ENCODE results near the gene ARFGEF3. TPM values are rescaled to one million over a fixed set of nuclear protein-coding genes. Genes with fewer than 3 reads are reported as not detected.

Gene ARFGEF3
- total RNA-seq, 4 donors from 2014 or later: 6.7 to 17.1 (median 13.2) TPM

- peaks cover 0 to 17% (median 10%) of the 10 kb centered on the region in 4 donors for H3K4me1 ChIP-seq
- in situ Hi-C loops (cut with MboI; ENCODE audit: low pct_ligation_motif_present in 1 of 4, low pct_unique_long_range_greater_than_20kb in 1 of 4, low sequenced_read_pairs in 3 of 4): no loop called here
- WGBS, 2 donors (ENCODE audit: low coverage in 1 of 2): 76 to 93% methylated on average over 3 to 6 of the region's 6 CpGs
- H3K27me3 ChIP-seq: no peaks in the 10 kb centered on the region
- no peak overlapping the region for H3K4me3 ChIP-seq
- no peaks in the 10 kb centered on the region for H3K36me3 ChIP-seq
- intact Hi-C loops (cut with DNase I; ENCODE audit: low total_unique reads): no loop called here
- TF ChIP-seq CTCF (IDR thresholded peaks at IDR 0.05) (no peak), POLR2AphosphoS5 (IDR thresholded peaks at IDR 0.05) (no peak), POLR2A (IDR thresholded peaks at IDR 0.05) (no peak), EP300 (IDR thresholded peaks at IDR 0.05; ENCODE audit: low read depth) (no peak)
- DNase-seq: no peak
- no peaks in the 10 kb centered on the region for H3K9me3 ChIP-seq
- no peak overlapping the region for H3K27ac ChIP-seq
Observed at GRCh38 chr6:138198430-138199091, 36.8 kb downstream of the ARFGEF3 start.

GRCh38 chr6:138201836-138202235 is 40.1 kb downstream of the ARFGEF3 start:
- Histone ChIP-seq H3K36me3 (no peaks in the 10 kb centered on the region), H3K27ac (no peak overlapping the region), H3K4me3 (no peak overlapping the region), H3K27me3 (no peaks in the 10 kb centered on the region), H3K9me3 (no peaks in the 10 kb centered on the region), H3K4me1 (no peaks in the 10 kb centered on the region)
- TF ChIP-seq POLR2A (IDR thresholded peaks at IDR 0.05): no peak
- TF ChIP-seq EP300 (IDR thresholded peaks at IDR 0.05; ENCODE audit: low read depth): no peak
- no peak for TF ChIP-seq POLR2AphosphoS5 (IDR thresholded peaks at IDR 0.05)
- TF ChIP-seq CTCF (IDR thresholded peaks at IDR 0.05): no peak
- WGBS, 2 donors (ENCODE audit: low coverage in 1 of 2): 77 to 92% methylated on average over 4 of the region's 4 CpGs
- DNase-seq: no peak
- intact Hi-C loops (cut with DNase I; ENCODE audit: low total_unique reads): no loop called here
- in situ Hi-C loops (cut with MboI; ENCODE audit: low pct_ligation_motif_present in 1 of 4, low pct_unique_long_range_greater_than_20kb in 1 of 4, low sequenced_read_pairs in 3 of 4): no loop called here

GRCh38 chr6:138203315-138203714 is 41.6 kb downstream of the ARFGEF3 start:
- no peaks in the 10 kb centered on the region for H3K27me3 ChIP-seq
- WGBS, 2 donors (ENCODE audit: low coverage in 1 of 2): 88 to 94% methylated on average over 1 to 2 of the region's 2 CpGs

GRCh38 chr6:138204303-138204702 is 42.6 kb downstream of the ARFGEF3 start:
- no peak for DNase-seq
- H3K4me3 ChIP-seq: no peak overlapping the region
- H3K4me1 ChIP-seq: no peaks in the 10 kb centered on the region
- no peak for TF ChIP-seq POLR2A (IDR thresholded peaks at IDR 0.05)
- TF ChIP-seq POLR2AphosphoS5 (IDR thresholded peaks at IDR 0.05): no peak
- TF ChIP-seq CTCF (IDR thresholded peaks at IDR 0.05): no peak
- TF ChIP-seq EP300 (IDR thresholded peaks at IDR 0.05; ENCODE audit: low read depth): no peak
- no peaks in the 10 kb centered on the region for H3K36me3 ChIP-seq
- in situ Hi-C loops (cut with MboI; ENCODE audit: low pct_ligation_motif_present in 1 of 4, low pct_unique_long_range_greater_than_20kb in 1 of 4, low sequenced_read_pairs in 3 of 4): no loop called here
- H3K27me3 ChIP-seq: no peaks in the 10 kb centered on the region
- no peak overlapping the region for H3K27ac ChIP-seq
- H3K9me3 ChIP-seq: no peaks in the 10 kb centered on the region
- intact Hi-C loops (cut with DNase I; ENCODE audit: low total_unique reads): no loop called here

More at GRCh38 chr6:138203315-138203714, 41.6 kb downstream of the ARFGEF3 start:
- H3K27ac ChIP-seq: no peak overlapping the region
- no peak for DNase-seq
- no peaks in the 10 kb centered on the region for H3K4me1 ChIP-seq
- in situ Hi-C loops (cut with MboI; ENCODE audit: low pct_ligation_motif_present in 1 of 4, low pct_unique_long_range_greater_than_20kb in 1 of 4, low sequenced_read_pairs in 3 of 4) (no loop called here), intact Hi-C loops (cut with DNase I; ENCODE audit: low total_unique reads) (no loop called here)
- TF ChIP-seq POLR2AphosphoS5 (IDR thresholded peaks at IDR 0.05): no peak
- TF ChIP-seq CTCF (IDR thresholded peaks at IDR 0.05): no peak
- no peak for TF ChIP-seq EP300 (IDR thresholded peaks at IDR 0.05; ENCODE audit: low read depth)
- no peak for TF ChIP-seq POLR2A (IDR thresholded peaks at IDR 0.05)
- H3K9me3 ChIP-seq: no peaks in the 10 kb centered on the region
- H3K36me3 ChIP-seq: no peaks in the 10 kb centered on the region
- no peak overlapping the region for H3K4me3 ChIP-seq
